ENCODE results near the gene ADAMTS5. TPM values are rescaled to one million over a fixed set of nuclear protein-coding genes. Genes with fewer than 3 reads are reported as not detected.
A peak's percentile ranks its signal among the peaks of the same experiment; 100 is the strongest.

ADAMTS5 gene
- total RNA-seq, 1 donor from 2014 or later, result 15.7 TPM

GRCh38 chr21:26965907-26966581, 844 bp downstream of the ADAMTS5 start:
- no peaks in the 10 kb centered on the region for H3K9me3 ChIP-seq (ENCODE audit: control insufficient read depth in 3 of 3, low read length in 3 of 3)
- H3K36me3 ChIP-seq (ENCODE audit: control insufficient read depth in 3 of 3, insufficient read depth in 3 of 3, low read length in 3 of 3), result no peaks in the 10 kb centered on the region
- peaks cover 15 to 34% (median 28%) of the 10 kb centered on the region in 3 donors for H3K27me3 ChIP-seq (ENCODE audit: control insufficient read depth in 3 of 3, insufficient read depth in 3 of 3, low read length in 3 of 3)
- H3K4me1 ChIP-seq (ENCODE audit: control insufficient read depth in 3 of 3, insufficient read depth in 3 of 3, low read length in 3 of 3), result peaks cover 18 to 22% (median 21%) of the 10 kb centered on the region in 3 donors
- H3K27ac ChIP-seq (ENCODE audit: low read depth, low read length), result peak overlapping the region; percentile 46
- H3K4me3 ChIP-seq (ENCODE audit: low read length in 3 of 3), result peak overlapping the region; percentile 75 to 80 (median 77)
- H3K9ac ChIP-seq (ENCODE audit: low read depth in 1 of 3, low read length in 3 of 3), result peak overlapping the region; percentile 58 to 78 (median 61)

GRCh38 chr21:26965040-26965906, 1.6 kb downstream of the ADAMTS5 start:
- Histone ChIP-seq H3K9me3 (ENCODE audit: control insufficient read depth in 3 of 3, low read length in 3 of 3) (no peaks in the 10 kb centered on the region), H3K36me3 (ENCODE audit: control insufficient read depth in 3 of 3, insufficient read depth in 3 of 3, low read length in 3 of 3) (no peaks in the 10 kb centered on the region), H3K4me1 (ENCODE audit: control insufficient read depth in 3 of 3, insufficient read depth in 3 of 3, low read length in 3 of 3) (peaks cover 18 to 22% (median 21%) of the 10 kb centered on the region in 3 donors), H3K9ac (ENCODE audit: low read depth in 1 of 3, low read length in 3 of 3) (peak overlapping the region in 2 of 3 donors; percentile 61 to 78), H3K27ac (ENCODE audit: low read depth, low read length) (peak overlapping the region; percentile 46), H3K4me3 (ENCODE audit: low read length in 3 of 3) (peak overlapping the region; percentile 75 to 80 (median 77)), H3K27me3 (ENCODE audit: control insufficient read depth in 3 of 3, insufficient read depth in 3 of 3, low read length in 3 of 3) (peaks cover 15 to 34% (median 28%) of the 10 kb centered on the region in 3 donors)

- Histone ChIP-seq H3K27ac (ENCODE audit: low read depth, low read length) (peak overlapping the region; percentile 46), H3K36me3 (ENCODE audit: control insufficient read depth in 3 of 3, insufficient read depth in 3 of 3, low read length in 3 of 3) (no peaks in the 10 kb centered on the region), H3K4me1 (ENCODE audit: control insufficient read depth in 3 of 3, insufficient read depth in 3 of 3, low read length in 3 of 3) (peaks cover 18 to 22% (median 21%) of the 10 kb centered on the region in 3 donors), H3K9ac (ENCODE audit: low read depth in 1 of 3, low read length in 3 of 3) (peak overlapping the region in 2 of 3 donors; percentile 43 to 78), H3K4me3 (ENCODE audit: low read length in 3 of 3) (peak overlapping the region; percentile 39 to 80 (median 77)), H3K9me3 (ENCODE audit: control insufficient read depth in 3 of 3, low read length in 3 of 3) (no peaks in the 10 kb centered on the region), H3K27me3 (ENCODE audit: control insufficient read depth in 3 of 3, insufficient read depth in 3 of 3, low read length in 3 of 3) (peaks cover 15 to 34% (median 28%) of the 10 kb centered on the region in 3 donors)
These were observed 2.6 kb downstream of the ADAMTS5 start for GRCh38 chr21:26964170-26964778.

GRCh38 chr21:26962621-26963181, 4.2 kb downstream of the ADAMTS5 start:
- peak overlapping the region in 1 of 3 donors; percentile 20 for H3K4me3 ChIP-seq (ENCODE audit: low read length in 3 of 3)
- H3K27ac ChIP-seq (ENCODE audit: low read depth, low read length), result peak overlapping the region; percentile 14
- no peak overlapping the region for H3K9ac ChIP-seq (ENCODE audit: low read depth in 1 of 3, low read length in 3 of 3)
- H3K27me3 ChIP-seq (ENCODE audit: control insufficient read depth in 3 of 3, insufficient read depth in 3 of 3, low read length in 3 of 3), result peaks cover 12 to 28% (median 27%) of the 10 kb centered on the region in 3 donors
- H3K36me3 ChIP-seq (ENCODE audit: control insufficient read depth in 3 of 3, insufficient read depth in 3 of 3, low read length in 3 of 3), result no peaks in the 10 kb centered on the region
- H3K9me3 ChIP-seq (ENCODE audit: control insufficient read depth in 3 of 3, low read length in 3 of 3), result no peaks in the 10 kb centered on the region
- peaks cover 18 to 22% (median 19%) of the 10 kb centered on the region in 3 donors for H3K4me1 ChIP-seq (ENCODE audit: control insufficient read depth in 3 of 3, insufficient read depth in 3 of 3, low read length in 3 of 3)

GRCh38 chr21:26961698-26962097, 5.2 kb downstream of the ADAMTS5 start:
- Histone ChIP-seq H3K9ac (ENCODE audit: low read depth in 1 of 3, low read length in 3 of 3) (no peak overlapping the region), H3K27ac (ENCODE audit: low read depth, low read length) (no peak overlapping the region), H3K36me3 (ENCODE audit: control insufficient read depth in 3 of 3, insufficient read depth in 3 of 3, low read length in 3 of 3) (no peaks in the 10 kb centered on the region), H3K4me3 (ENCODE audit: low read length in 3 of 3) (no peak overlapping the region), H3K4me1 (ENCODE audit: control insufficient read depth in 3 of 3, insufficient read depth in 3 of 3, low read length in 3 of 3) (peaks cover 11 to 13% (median 11%) of the 10 kb centered on the region in 3 donors), H3K9me3 (ENCODE audit: control insufficient read depth in 3 of 3, low read length in 3 of 3) (no peaks in the 10 kb centered on the region), H3K27me3 (ENCODE audit: control insufficient read depth in 3 of 3, insufficient read depth in 3 of 3, low read length in 3 of 3) (peaks cover 12 to 24% (median 19%) of the 10 kb centered on the region in 3 donors)

GRCh38 chr21:26958788-26959187, 8.1 kb downstream of the ADAMTS5 start:
- H3K4me1 ChIP-seq (ENCODE audit: control insufficient read depth in 3 of 3, insufficient read depth in 3 of 3, low read length in 3 of 3), result peaks cover 4 to 14% (median 4%) of the 10 kb centered on the region in 3 donors
- no peaks in the 10 kb centered on the region for H3K36me3 ChIP-seq (ENCODE audit: control insufficient read depth in 3 of 3, insufficient read depth in 3 of 3, low read length in 3 of 3)
- no peak overlapping the region for H3K9ac ChIP-seq (ENCODE audit: low read depth in 1 of 3, low read length in 3 of 3)
- no peak overlapping the region for H3K4me3 ChIP-seq (ENCODE audit: low read length in 3 of 3)
- no peaks in the 10 kb centered on the region for H3K9me3 ChIP-seq (ENCODE audit: control insufficient read depth in 3 of 3, low read length in 3 of 3)
- H3K27me3 ChIP-seq (ENCODE audit: control insufficient read depth in 3 of 3, insufficient read depth in 3 of 3, low read length in 3 of 3), result no peaks in the 10 kb centered on the region
- H3K27ac ChIP-seq (ENCODE audit: low read depth, low read length), result no peak overlapping the region

- Histone ChIP-seq H3K36me3 (ENCODE audit: control insufficient read depth in 3 of 3, insufficient read depth in 3 of 3, low read length in 3 of 3) (no peaks in the 10 kb centered on the region), H3K9me3 (ENCODE audit: control insufficient read depth in 3 of 3, low read length in 3 of 3) (no peaks in the 10 kb centered on the region), H3K27me3 (ENCODE audit: control insufficient read depth in 3 of 3, insufficient read depth in 3 of 3, low read length in 3 of 3) (no peaks in the 10 kb centered on the region), H3K4me3 (ENCODE audit: low read length in 3 of 3) (no peak overlapping the region), H3K9ac (ENCODE audit: low read depth in 1 of 3, low read length in 3 of 3) (no peak overlapping the region), H3K4me1 (ENCODE audit: control insufficient read depth in 3 of 3, insufficient read depth in 3 of 3, low read length in 3 of 3) (peaks cover 4 to 14% (median 4%) of the 10 kb centered on the region in 3 donors), H3K27ac (ENCODE audit: low read depth, low read length) (no peak overlapping the region)
These were observed 10.1 kb downstream of the ADAMTS5 start for GRCh38 chr21:26956813-26957212.

GRCh38 chr21:26956216-26956615, 10.7 kb downstream of the ADAMTS5 start:
- no peaks in the 10 kb centered on the region for H3K27me3 ChIP-seq (ENCODE audit: control insufficient read depth in 3 of 3, insufficient read depth in 3 of 3, low read length in 3 of 3)
- H3K27ac ChIP-seq (ENCODE audit: low read depth, low read length), result no peak overlapping the region

GRCh38 chr21:26954662-26955121, 12.2 kb downstream of the ADAMTS5 start:
- Histone ChIP-seq H3K9ac (ENCODE audit: low read depth in 1 of 3, low read length in 3 of 3) (peak overlapping the region in 1 of 3 donors; percentile 16), H3K36me3 (ENCODE audit: control insufficient read depth in 3 of 3, insufficient read depth in 3 of 3, low read length in 3 of 3) (no peaks in the 10 kb centered on the region), H3K4me1 (ENCODE audit: control insufficient read depth in 3 of 3, insufficient read depth in 3 of 3, low read length in 3 of 3) (peaks cover 4 to 9% (median 4%) of the 10 kb centered on the region in 3 donors), H3K9me3 (ENCODE audit: control insufficient read depth in 3 of 3, low read length in 3 of 3) (no peaks in the 10 kb centered on the region), H3K4me3 (ENCODE audit: low read length in 3 of 3) (no peak overlapping the region), H3K27ac (ENCODE audit: low read depth, low read length) (no peak overlapping the region), H3K27me3 (ENCODE audit: control insufficient read depth in 3 of 3, insufficient read depth in 3 of 3, low read length in 3 of 3) (no peaks in the 10 kb centered on the region)

More at GRCh38 chr21:26956216-26956615, 10.7 kb downstream of the ADAMTS5 start:
- H3K4me3 ChIP-seq (ENCODE audit: low read length in 3 of 3), result no peak overlapping the region
- no peaks in the 10 kb centered on the region for H3K36me3 ChIP-seq (ENCODE audit: control insufficient read depth in 3 of 3, insufficient read depth in 3 of 3, low read length in 3 of 3)
- no peak overlapping the region for H3K9ac ChIP-seq (ENCODE audit: low read depth in 1 of 3, low read length in 3 of 3)
- no peaks in the 10 kb centered on the region for H3K9me3 ChIP-seq (ENCODE audit: control insufficient read depth in 3 of 3, low read length in 3 of 3)
- H3K4me1 ChIP-seq (ENCODE audit: control insufficient read depth in 3 of 3, insufficient read depth in 3 of 3, low read length in 3 of 3), result peaks cover 4 to 9% (median 4%) of the 10 kb centered on the region in 3 donors
